Occipital lobe (tissue), 2 donors: Measurements from ENCODE around the gene PPP1R12B. TPM values are rescaled to one million over a fixed set of nuclear protein-coding genes. Genes with fewer than 3 reads are reported as not detected.
"Not testable (repeated sequence)": the region's sequence is repeated elsewhere in the genome, so short reads cannot be mapped to it uniquely, and the experiment has no call there.

Experiments
- DNase-seq: peaks from one replicate; lab custom pipeline; 2025; lab: John Stamatoyannopoulos, UW
- total RNA-seq: library from RNA; depleted of rRNA; stranded (reverse); fragments of >200 nt; gene quantifications from one replicate; pipeline ENCODE4 v1.2.3, GENCODE V29; 2014

Gene PPP1R12B
- total RNA-seq, 1 donor from 2014 or later, result 30.4 TPM

GRCh38 chr1:202521886-202522285, 173.4 kb downstream of the PPP1R12B start:
- no peak for DNase-seq

GRCh38 chr1:202526056-202526455, 177.6 kb downstream of the PPP1R12B start:
- DNase-seq, result not testable (repeated sequence)

- DNase-seq, result not testable (repeated sequence)
These were observed 179.7 kb downstream of the PPP1R12B start for GRCh38 chr1:202528096-202528722.

GRCh38 chr1:202530686-202531085, 182.2 kb downstream of the PPP1R12B start:
- not testable (repeated sequence) for DNase-seq

- DNase-seq, result no peak
These were observed 182.9 kb downstream of the PPP1R12B start for GRCh38 chr1:202531472-202531811.

- DNase-seq, result not testable (repeated sequence)
These were observed 183.5 kb downstream of the PPP1R12B start for GRCh38 chr1:202531812-202532616.

GRCh38 chr1:202539166-202539574, 190.7 kb downstream of the PPP1R12B start:
- not testable (repeated sequence) for DNase-seq

GRCh38 chr1:202539583-202539982, 191.1 kb downstream of the PPP1R12B start:
- not testable (repeated sequence) for DNase-seq

GRCh38 chr1:202540014-202540413, 191.5 kb downstream of the PPP1R12B start:
- DNase-seq, result no peak

GRCh38 chr1:202540448-202540847, 191.9 kb downstream of the PPP1R12B start:
- no peak for DNase-seq

- DNase-seq, result not testable (repeated sequence)
These were observed 192.4 kb downstream of the PPP1R12B start for GRCh38 chr1:202540858-202541257.

GRCh38 chr1:202542415-202542814, 193.9 kb downstream of the PPP1R12B start:
- not testable (repeated sequence) for DNase-seq

- DNase-seq, result not testable (repeated sequence)
These were observed 195.0 kb downstream of the PPP1R12B start for GRCh38 chr1:202543537-202543936.

GRCh38 chr1:202544766-202545449, 196.4 kb downstream of the PPP1R12B start:
- not testable (repeated sequence) for DNase-seq

GRCh38 chr1:202545647-202546303, 197.3 kb downstream of the PPP1R12B start:
- DNase-seq, result not testable (repeated sequence)

- DNase-seq, result not testable (repeated sequence)
These were observed 197.9 kb downstream of the PPP1R12B start for GRCh38 chr1:202546377-202546776.

- not testable (repeated sequence) for DNase-seq
These were observed 198.3 kb downstream of the PPP1R12B start for GRCh38 chr1:202546796-202547195.

GRCh38 chr1:202547215-202547614, 198.7 kb downstream of the PPP1R12B start:
- DNase-seq, result no peak

GRCh38 chr1:202550088-202550487, 201.6 kb downstream of the PPP1R12B start:
- DNase-seq, result not testable (repeated sequence)

GRCh38 chr1:202551683-202552082, 203.2 kb downstream of the PPP1R12B start:
- DNase-seq, result no peak

GRCh38 chr1:202552615-202553014, 204.1 kb downstream of the PPP1R12B start:
- DNase-seq, result not testable (repeated sequence)

GRCh38 chr1:202553078-202553477, 204.6 kb downstream of the PPP1R12B start:
- DNase-seq, result not testable (repeated sequence)
